Neuronal stem cell (in vitro differentiated cells): Measurements from ENCODE around the gene ZNF628.
A peak's percentile ranks its signal among the peaks of the same experiment; 100 is the strongest.

Experiments used
- DNase-seq: peaks from one replicate; pipeline ENCODE4 v3.0.0-alpha.2; 2013; ENCODE audit warnings: low spot score
- H2AFZ ChIP-seq: one replicate; pipeline ENCODE4 v1.6.1; 2013; ENCODE audit warnings: mild to moderate bottlenecking, low read length, inconsistent platforms
- H2AK5ac ChIP-seq: 2 replicates; pipeline ENCODE4 v1.6.1; 2013; ENCODE audit warnings: low read depth, mild to moderate bottlenecking, inconsistent platforms, low read length, moderate library complexity, mixed read lengths
- H2BK120ac ChIP-seq: 2 replicates; pipeline ENCODE4 v1.6.1; 2013; ENCODE audit warnings: low read depth, mild to moderate bottlenecking, inconsistent platforms, low read length, moderate library complexity, mixed read lengths
- H2BK12ac ChIP-seq: one replicate; pipeline ENCODE4 v1.6.1; 2013; ENCODE audit warnings: low read length, inconsistent platforms
- H2BK15ac ChIP-seq: 2 replicates; pipeline ENCODE4 v1.6.1; 2013; ENCODE audit warnings: mild to moderate bottlenecking, low read length, inconsistent platforms, mixed read lengths
- H2BK5ac ChIP-seq: one replicate; pipeline ENCODE4 v1.6.1; 2013; ENCODE audit warnings: inconsistent platforms, mild to moderate bottlenecking, low read length, moderate library complexity
- H3K14ac ChIP-seq: one replicate; pipeline ENCODE4 v1.6.1; 2013; ENCODE audit warnings: low read length, inconsistent platforms
- H3K18ac ChIP-seq: 2 replicates; pipeline ENCODE4 v1.6.1; 2013; ENCODE audit warnings: low read length, inconsistent platforms
- H3K23ac ChIP-seq: 2 replicates; pipeline ENCODE4 v1.6.1; 2013; ENCODE audit warnings: low read depth, mild to moderate bottlenecking, mixed read lengths, low read length, inconsistent platforms; ENCODE audit not compliant: poor library complexity
- H3K27ac ChIP-seq: replicated peaks from 3 replicates; pipeline ENCODE4 v1.5.1; 2013; ENCODE audit warnings: low read length, inconsistent platforms
- H3K27me3 ChIP-seq, 3 experiments: 2 replicates each; pipeline ENCODE4 v1.6.1; 2013; ENCODE audit warnings: low read length in 3 of 3, mild to moderate bottlenecking in 2 of 3, inconsistent platforms in 1 of 3, low read depth in 1 of 3, mixed read lengths in 1 of 3, moderate library complexity in 1 of 3; ENCODE audit not compliant: control insufficient read depth in 3 of 3, insufficient read depth in 3 of 3
- H3K36me3 ChIP-seq, 2 donors: replicated peaks in 1 of 2; 2 replicates each; pipeline ENCODE4 v1.6.1; 2013; ENCODE audit warnings: low read length in 2 of 2; ENCODE audit not compliant: control insufficient read depth in 2 of 2, insufficient read depth in 2 of 2
- H3K4ac ChIP-seq: 2 replicates; pipeline ENCODE4 v1.6.1; 2013; ENCODE audit warnings: inconsistent platforms, mild to moderate bottlenecking, low read length, moderate library complexity
- H3K4me1 ChIP-seq, 2 donors: 1 replicate in 1 of 2; 2 replicates in 1 of 2; pipeline ENCODE4 v1.6.1; 2013; ENCODE audit warnings: low read length in 2 of 2, low read depth in 1 of 2; ENCODE audit not compliant: control insufficient read depth in 2 of 2, insufficient read depth in 1 of 2
- H3K4me2 ChIP-seq: one replicate; pipeline ENCODE4 v1.6.1; 2013; ENCODE audit warnings: mild to moderate bottlenecking, low read length, inconsistent platforms; ENCODE audit not compliant: insufficient read depth, poor library complexity, severe bottlenecking
- H3K4me3 ChIP-seq, 2 donors: 2 replicates each; pipeline ENCODE4 v1.5.1; 2013; ENCODE audit warnings: low read length in 2 of 2, mild to moderate bottlenecking in 2 of 2, inconsistent platforms in 1 of 2, moderate library complexity in 1 of 2
- H3K79me1 ChIP-seq: one replicate; pipeline ENCODE4 v1.6.1; 2013; ENCODE audit warnings: low read depth, mild to moderate bottlenecking, inconsistent platforms, low read length, moderate library complexity
- H3K9ac ChIP-seq: one replicate; pipeline ENCODE4 v1.6.1; 2013; ENCODE audit warnings: mild to moderate bottlenecking, low read depth, low read length, inconsistent platforms; ENCODE audit not compliant: poor library complexity
- H3K9me3 ChIP-seq, 2 donors: replicated peaks in 1 of 2; 2 replicates each; pipeline versions ENCODE3 to v1.6.1; 2013; ENCODE audit warnings: low read length in 2 of 2, mild to moderate bottlenecking in 2 of 2, inconsistent platforms in 1 of 2, low read depth in 1 of 2, mixed read lengths in 1 of 2, moderate library complexity in 1 of 2; ENCODE audit not compliant: control insufficient read depth in 2 of 2, insufficient read depth in 1 of 2
- H4K8ac ChIP-seq: one replicate; pipeline ENCODE4 v1.6.1; 2013; ENCODE audit warnings: low read depth, mild to moderate bottlenecking, inconsistent platforms, low read length, moderate library complexity
- H4K91ac ChIP-seq: one replicate; pipeline ENCODE4 v1.6.1; 2013; ENCODE audit warnings: low read length, low read depth, mild to moderate bottlenecking, inconsistent platforms; ENCODE audit not compliant: poor library complexity
- WGBS, 2 donors: extraction: QIAGEN DNeasy Blood & Tissue Kit; methylation state at CpG; one replicate each; pipeline ENCODE4 v1.1.7; 2013; ENCODE audit warnings: missing lambda C conversion rate in 2 of 2, mixed read lengths in 1 of 2; ENCODE audit not compliant: insufficient read length in 2 of 2, insufficient replicate concordance in 1 of 2; ENCODE audit errors: extremely low coverage in 2 of 2; 5-methylcytosine and 5-hydroxymethylcytosine counted together

ZNF628 gene

GRCh38 chr19:55439052-55439451 lies 37.4 kb upstream of the ZNF628 start:
- Histone ChIP-seq H3K27ac (no peak overlapping the region), H3K79me1 (peaks cover 4% of the 10 kb centered on the region), H3K36me3 (no peaks in the 10 kb centered on the region), H3K23ac (peak overlapping the region; percentile 5), H3K14ac (no peak overlapping the region), H2BK12ac (no peak overlapping the region), H2BK15ac (no peak overlapping the region), H3K18ac (no peak overlapping the region), H3K9me3 (peaks cover 0 to 11% of the 10 kb centered on the region in 2 donors), H2BK120ac (no peak overlapping the region), H4K8ac (no peak overlapping the region), H3K27me3 (peaks cover 28 to 67% (median 52%) of the 10 kb centered on the region in 3 experiments), H2AFZ (no peak overlapping the region), H3K4me2 (no peak overlapping the region), H3K9ac (no peak overlapping the region), H2AK5ac (no peak overlapping the region), H3K4ac (no peak overlapping the region), H3K4me3 (peak overlapping the region in 1 of 2 donors; percentile 33), H4K91ac (no peak overlapping the region), H3K4me1 (peaks cover 6 to 15% of the 10 kb centered on the region in 2 donors), H2BK5ac (no peak overlapping the region)
- DNase-seq: no peak
- WGBS, 2 donors: no CpG with 5 or more reads among the region's 5 CpGs

GRCh38 chr19:55440411-55441105 lies 35.9 kb upstream of the ZNF628 start:
- Histone ChIP-seq H3K79me1 (peaks cover 2% of the 10 kb centered on the region), H2BK5ac (no peak overlapping the region), H2BK12ac (no peak overlapping the region), H3K4me1 (peaks cover 6 to 15% of the 10 kb centered on the region in 2 donors), H4K8ac (no peak overlapping the region), H3K27me3 (peaks cover 32 to 74% (median 65%) of the 10 kb centered on the region in 3 experiments), H3K14ac (no peak overlapping the region), H3K18ac (peak overlapping the region; percentile 27), H3K9ac (no peak overlapping the region), H3K23ac (peak overlapping the region; percentile 85), H3K4ac (no peak overlapping the region), H2AFZ (no peak overlapping the region), H3K4me2 (peak overlapping the region; percentile 19), H4K91ac (no peak overlapping the region), H3K27ac (no peak overlapping the region), H2BK15ac (no peak overlapping the region), H3K4me3 (no peak overlapping the region), H3K36me3 (no peaks in the 10 kb centered on the region), H2BK120ac (no peak overlapping the region), H2AK5ac (peak overlapping the region; percentile 5), H3K9me3 (peaks cover 0 to 2% of the 10 kb centered on the region in 2 donors)
- DNase-seq: no peak
- WGBS, 2 donors: no CpG with 5 or more reads among the region's 39 CpGs

- H2AFZ ChIP-seq: no peak overlapping the region
- no peak overlapping the region for H2BK5ac ChIP-seq
- peaks cover 2% of the 10 kb centered on the region for H3K79me1 ChIP-seq
- no peak for DNase-seq
- H3K4ac ChIP-seq: no peak overlapping the region
- no peak overlapping the region for H3K9ac ChIP-seq
- H3K23ac ChIP-seq: no peak overlapping the region
- H3K14ac ChIP-seq: no peak overlapping the region
- H4K8ac ChIP-seq: no peak overlapping the region
- H3K18ac ChIP-seq: peak overlapping the region; percentile 6
- H2AK5ac ChIP-seq: no peak overlapping the region
- peaks cover 32 to 78% (median 68%) of the 10 kb centered on the region in 3 experiments for H3K27me3 ChIP-seq
- H3K9me3 ChIP-seq: peaks cover 0 to 2% of the 10 kb centered on the region in 2 donors
- no peak overlapping the region for H3K4me2 ChIP-seq
- H2BK120ac ChIP-seq: no peak overlapping the region
- no peak overlapping the region for H4K91ac ChIP-seq
- no peak overlapping the region for H2BK15ac ChIP-seq
- H3K27ac ChIP-seq: no peak overlapping the region
- no peak overlapping the region for H2BK12ac ChIP-seq
- peaks cover 6 to 15% of the 10 kb centered on the region in 2 donors for H3K4me1 ChIP-seq
- WGBS, 2 donors: no CpG with 5 or more reads among the region's 21 CpGs
- H3K4me3 ChIP-seq: no peak overlapping the region
- no peaks in the 10 kb centered on the region for H3K36me3 ChIP-seq
These were observed 35.1 kb upstream of the ZNF628 start for GRCh38 chr19:55441319-55441691.

GRCh38 chr19:55441692-55442321 lies 34.6 kb upstream of the ZNF628 start:
- peaks cover 32 to 81% (median 72%) of the 10 kb centered on the region in 3 experiments for H3K27me3 ChIP-seq
- H3K4me2 ChIP-seq: no peak overlapping the region
- no peak overlapping the region for H2BK5ac ChIP-seq
- H3K4me1 ChIP-seq: peaks cover 6 to 15% of the 10 kb centered on the region in 2 donors
- H3K27ac ChIP-seq: no peak overlapping the region
- H3K4ac ChIP-seq: no peak overlapping the region
- no peak for DNase-seq
- H2BK120ac ChIP-seq: no peak overlapping the region
- no peak overlapping the region for H3K23ac ChIP-seq
- H3K36me3 ChIP-seq: no peaks in the 10 kb centered on the region
- no CpG with 5 or more reads among the region's 39 CpGs for WGBS, 2 donors
- no peak overlapping the region for H3K9ac ChIP-seq
- H3K9me3 ChIP-seq: peaks cover 0 to 2% of the 10 kb centered on the region in 2 donors
- no peak overlapping the region for H2AFZ ChIP-seq
- H2BK12ac ChIP-seq: no peak overlapping the region
- no peak overlapping the region for H4K91ac ChIP-seq
- peak overlapping the region; percentile 55 for H3K18ac ChIP-seq
- H2BK15ac ChIP-seq: no peak overlapping the region
- H3K14ac ChIP-seq: no peak overlapping the region
- H2AK5ac ChIP-seq: no peak overlapping the region
- no peak overlapping the region for H4K8ac ChIP-seq
- H3K4me3 ChIP-seq: no peak overlapping the region
- peaks cover 2% of the 10 kb centered on the region for H3K79me1 ChIP-seq
